Chondrocyte (in vitro differentiated cells): ENCODE results near the gene PRKCB. TPM values are rescaled to one million over a fixed set of nuclear protein-coding genes. Genes with fewer than 3 reads are reported as not detected.
"Not testable (repeated sequence)": the region's sequence is repeated elsewhere in the genome, so short reads cannot be mapped to it uniquely, and the experiment has no call there.

Source experiments
- DNase-seq: peaks from one replicate; pipeline ENCODE4 v3.0.0; 2021; ENCODE audit warnings: mixed read lengths, low spot score
- H3K27ac Mint-ChIP-seq: one replicate; pipeline ENCODE4 v1.8.0; 2021; ENCODE audit warnings: mild to moderate bottlenecking, moderate library complexity, mixed read lengths; ENCODE audit not compliant: unreplicated experiment
- H3K27me3 Mint-ChIP-seq: 2 replicates; pipeline ENCODE4 v1.8.0; 2021; ENCODE audit warnings: low read depth, mixed read lengths
- H3K36me3 Mint-ChIP-seq: 2 replicates; pipeline ENCODE4 v1.8.0; 2021; ENCODE audit warnings: low read depth, mixed read lengths
- H3K4me1 Mint-ChIP-seq: 2 replicates; pipeline ENCODE4 v1.8.0; 2021; ENCODE audit warnings: low read depth, mild to moderate bottlenecking, mixed read lengths
- H3K4me3 Mint-ChIP-seq: one replicate; pipeline ENCODE4 v1.8.0; 2021; ENCODE audit warnings: mild to moderate bottlenecking, moderate library complexity, mixed read lengths; ENCODE audit not compliant: unreplicated experiment
- H3K9me3 Mint-ChIP-seq: 2 replicates; pipeline ENCODE4 v1.8.0; 2021; ENCODE audit warnings: low read depth, mixed read lengths
- total RNA-seq: library from RNA; stranded (reverse); gene quantifications from 3 replicates; pipeline ENCODE4 v1.2.1, GENCODE V29; 2021
- TF ChIP-seq, protein P1 (sequence below): fragments of 200-600 bp; sonication (generic); IDR thresholded peaks from 2 replicates; pipeline ENCODE4 v1.5.0; 2021; ENCODE audit warnings: antibody characterized with exemption, mild to moderate bottlenecking, moderate library complexity

Gene PRKCB
- total RNA-seq, 1 donor from 2014 or later, result not detected

DNA sequence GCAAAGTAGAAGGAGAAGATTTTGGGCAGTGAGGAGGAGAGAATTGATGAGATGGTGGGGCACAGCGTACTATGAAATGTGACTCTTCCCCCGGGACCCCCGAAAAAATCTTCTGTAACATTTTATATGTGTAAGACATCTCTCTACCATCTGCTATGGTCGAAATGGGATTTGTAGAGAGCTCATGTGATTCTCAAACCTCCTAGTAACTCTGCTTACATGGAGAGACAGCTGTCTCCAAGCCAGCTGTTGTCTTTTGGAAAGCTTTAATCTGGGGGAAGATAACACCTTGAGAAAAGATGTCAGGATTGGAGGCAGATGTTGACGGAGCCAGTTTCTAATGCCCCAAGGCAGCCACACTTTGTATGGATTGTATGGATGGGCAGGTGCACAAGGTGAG lies 94.1 kb downstream of the PRKCB start:
- Mint-ChIP-seq H3K4me1 (no peaks in the 10 kb centered on the region), H3K27me3 (peaks cover 1% of the 10 kb centered on the region), H3K9me3 (peaks cover 15% of the 10 kb centered on the region), H3K36me3 (no peaks in the 10 kb centered on the region), H3K4me3 (no peak overlapping the region), H3K27ac (no peak overlapping the region)
- DNase-seq, result no peak
- TF ChIP-seq, protein P1, sequence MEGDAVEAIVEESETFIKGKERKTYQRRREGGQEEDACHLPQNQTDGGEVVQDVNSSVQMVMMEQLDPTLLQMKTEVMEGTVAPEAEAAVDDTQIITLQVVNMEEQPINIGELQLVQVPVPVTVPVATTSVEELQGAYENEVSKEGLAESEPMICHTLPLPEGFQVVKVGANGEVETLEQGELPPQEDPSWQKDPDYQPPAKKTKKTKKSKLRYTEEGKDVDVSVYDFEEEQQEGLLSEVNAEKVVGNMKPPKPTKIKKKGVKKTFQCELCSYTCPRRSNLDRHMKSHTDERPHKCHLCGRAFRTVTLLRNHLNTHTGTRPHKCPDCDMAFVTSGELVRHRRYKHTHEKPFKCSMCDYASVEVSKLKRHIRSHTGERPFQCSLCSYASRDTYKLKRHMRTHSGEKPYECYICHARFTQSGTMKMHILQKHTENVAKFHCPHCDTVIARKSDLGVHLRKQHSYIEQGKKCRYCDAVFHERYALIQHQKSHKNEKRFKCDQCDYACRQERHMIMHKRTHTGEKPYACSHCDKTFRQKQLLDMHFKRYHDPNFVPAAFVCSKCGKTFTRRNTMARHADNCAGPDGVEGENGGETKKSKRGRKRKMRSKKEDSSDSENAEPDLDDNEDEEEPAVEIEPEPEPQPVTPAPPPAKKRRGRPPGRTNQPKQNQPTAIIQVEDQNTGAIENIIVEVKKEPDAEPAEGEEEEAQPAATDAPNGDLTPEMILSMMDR, result no peak

DNA sequence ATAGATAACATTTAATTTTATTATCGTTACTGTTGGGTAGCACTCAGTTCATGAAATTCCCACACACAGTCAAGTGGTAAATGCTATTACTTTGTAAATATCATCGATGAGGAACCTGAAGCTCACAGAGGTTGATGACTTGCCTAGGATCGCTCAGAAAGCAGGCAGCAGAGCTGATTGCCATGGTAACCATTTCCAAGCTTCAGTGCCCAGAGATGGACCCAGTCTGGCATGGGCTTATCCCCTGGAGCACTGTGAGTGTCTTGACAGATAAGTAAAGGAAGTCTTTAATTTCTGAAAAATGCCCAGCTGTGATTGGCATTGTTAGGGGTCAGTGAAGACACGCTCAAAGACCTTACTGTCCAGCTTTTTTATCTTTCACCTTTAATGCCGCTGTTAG lies 95.0 kb downstream of the PRKCB start:
- TF ChIP-seq, protein P1, result no peak
- Mint-ChIP-seq H3K27me3 (peaks cover 1% of the 10 kb centered on the region), H3K9me3 (peaks cover 10% of the 10 kb centered on the region), H3K36me3 (no peaks in the 10 kb centered on the region), H3K27ac (no peak overlapping the region), H3K4me3 (no peak overlapping the region), H3K4me1 (no peaks in the 10 kb centered on the region)
- DNase-seq, result no peak

DNA sequence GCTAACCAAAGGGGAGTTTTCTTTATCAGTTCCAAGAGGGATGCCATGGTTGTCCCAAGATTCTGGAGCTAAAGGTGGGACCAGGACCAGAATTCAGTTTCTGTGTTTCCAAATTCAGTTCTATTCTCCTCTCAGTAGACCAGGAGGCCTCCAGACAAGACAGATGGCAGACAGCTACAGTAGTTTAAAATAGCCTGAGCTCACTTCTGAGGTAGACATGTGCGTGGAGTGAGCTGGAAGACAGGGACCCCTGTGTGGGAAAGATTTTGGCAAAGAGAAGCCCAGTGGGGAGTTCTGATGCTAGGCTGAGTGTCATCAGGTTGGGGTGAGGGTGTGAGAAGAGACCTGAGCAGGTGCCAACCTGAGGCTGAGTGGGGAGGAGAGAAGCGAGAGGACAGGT lies 95.4 kb downstream of the PRKCB start:
- Mint-ChIP-seq H3K27ac (no peak overlapping the region), H3K4me1 (no peaks in the 10 kb centered on the region), H3K27me3 (peaks cover 1% of the 10 kb centered on the region), H3K36me3 (no peaks in the 10 kb centered on the region), H3K4me3 (no peak overlapping the region), H3K9me3 (peaks cover 10% of the 10 kb centered on the region)
- TF ChIP-seq, protein P1, result no peak
- no peak for DNase-seq

DNA sequence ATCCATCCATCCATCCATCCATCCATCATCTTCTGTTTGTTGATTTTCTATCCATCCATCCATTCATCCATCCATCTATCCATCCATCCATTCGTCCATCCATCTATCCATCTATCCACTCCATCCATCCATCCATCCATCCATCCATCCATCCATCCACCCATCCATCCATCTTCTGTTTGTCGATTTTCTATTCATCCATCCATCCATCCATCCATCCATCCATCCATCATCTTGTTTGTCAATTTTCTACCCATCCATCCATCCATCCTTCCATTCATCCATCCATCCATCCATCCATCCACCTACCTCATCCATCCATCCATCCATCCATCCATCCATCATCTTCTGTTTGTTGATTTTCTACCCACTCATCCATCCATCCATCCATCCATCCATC lies 97.9 kb downstream of the PRKCB start:
- not testable (repeated sequence) for DNase-seq, H3K27me3 Mint-ChIP-seq, H3K4me1 Mint-ChIP-seq, H3K27ac Mint-ChIP-seq, H3K36me3 Mint-ChIP-seq, H3K4me3 Mint-ChIP-seq
- peaks cover 10% of the 10 kb centered on the region for H3K9me3 Mint-ChIP-seq

DNA sequence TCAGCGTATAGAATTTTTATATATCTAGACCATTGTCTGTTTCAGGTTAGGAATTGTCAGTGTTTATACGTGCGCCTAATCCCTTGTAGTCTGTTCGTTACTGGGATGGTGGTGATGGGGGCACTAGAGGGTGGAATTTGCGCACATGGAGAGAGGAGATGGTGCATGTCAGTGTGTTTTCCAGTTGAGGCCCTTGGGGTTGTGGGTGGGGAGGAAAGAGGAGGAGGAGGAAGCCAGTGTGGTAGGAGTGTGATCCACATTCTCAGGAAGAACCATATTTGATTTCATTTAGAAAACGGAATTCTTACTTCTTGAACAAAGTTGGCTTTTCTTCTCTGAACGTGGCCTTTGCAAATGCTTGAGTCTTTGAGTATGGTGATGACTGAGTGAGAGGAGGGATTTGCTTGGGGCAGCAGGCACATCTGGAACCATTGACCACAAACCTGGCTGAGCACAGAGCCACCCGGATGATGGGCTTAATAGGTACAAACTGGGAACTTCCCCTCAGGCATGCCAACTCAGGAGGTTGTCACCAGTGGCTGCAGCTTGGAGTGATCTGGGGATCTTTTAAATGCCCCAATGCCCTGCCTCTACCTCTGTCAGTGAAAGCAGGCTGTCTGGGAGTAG lies 98.9 kb downstream of the PRKCB start:
- Mint-ChIP-seq H3K27me3 (peaks cover 5% of the 10 kb centered on the region), H3K27ac (no peak overlapping the region), H3K36me3 (no peaks in the 10 kb centered on the region), H3K9me3 (peaks cover 10% of the 10 kb centered on the region), H3K4me3 (no peak overlapping the region), H3K4me1 (no peaks in the 10 kb centered on the region)
- TF ChIP-seq, protein P1, result no peak
- DNase-seq, result no peak

DNA sequence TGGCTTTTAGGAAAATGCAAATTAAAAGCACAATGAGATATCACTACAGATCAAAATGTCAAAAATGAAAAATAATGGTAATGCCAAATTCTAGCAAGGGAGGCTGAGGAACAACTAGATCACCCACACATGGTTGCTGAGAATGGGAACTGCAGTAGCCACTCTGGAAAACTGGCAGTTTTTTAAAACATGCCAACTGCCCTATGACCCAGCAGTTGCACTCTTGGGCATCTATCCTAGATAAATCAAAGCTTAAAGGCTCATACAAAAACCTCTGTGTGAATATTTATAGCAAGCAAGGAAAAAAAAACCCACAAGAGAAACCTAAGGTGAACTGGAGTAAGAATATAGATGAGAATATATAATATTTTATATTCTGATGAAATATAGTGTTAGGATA lies 104.3 kb downstream of the PRKCB start:
- no peak overlapping the region for H3K4me3 Mint-ChIP-seq
- no peaks in the 10 kb centered on the region for H3K9me3 Mint-ChIP-seq
- H3K36me3 Mint-ChIP-seq, result no peaks in the 10 kb centered on the region
- H3K4me1 Mint-ChIP-seq, result no peaks in the 10 kb centered on the region
- DNase-seq, result no peak
- no peak overlapping the region for H3K27ac Mint-ChIP-seq
- TF ChIP-seq, protein P1, result no peak
- H3K27me3 Mint-ChIP-seq, result peaks cover 6% of the 10 kb centered on the region
